Caco-2 (cell line): ENCODE data around the gene ASCC1. TPM values are rescaled to one million over a fixed set of nuclear protein-coding genes. Genes with fewer than 3 reads are reported as not detected.
A peak's percentile ranks its signal among the peaks of the same experiment; 100 is the strongest.
"Not testable (repeated sequence)": the region's sequence is repeated elsewhere in the genome, so short reads cannot be mapped to it uniquely, and the experiment has no call there.

Source experiments
- BruUV-seq: library from RNA; stranded (reverse); fragments of 400-500 nt; replicated peaks from 2 replicates; lab custom pipeline; 2021; lab: Mats Ljungman, UMichigan
- CTCF ChIA-PET: fragments of 300-600 bp; sonication (Branson Sonifier 250); formaldehyde crosslinking; loops from one replicate; lab custom pipeline; 2022; ENCODE audit warnings: antibody characterized with exemption; lab: Charles Lee
- POLR2A ChIA-PET: fragments of 300-600 bp; sonication (Branson Sonifier 250); formaldehyde crosslinking; loops from one replicate; lab custom pipeline; 2022; ENCODE audit warnings: antibody characterized with exemption; lab: Charles Lee
- DNase-seq, 2 experiments: peaks; one replicate each; pipeline versions ENCODE4 v3.0.0 to v3.0.0-alpha.2; 2020 to 2022
- H3K27me3 ChIP-seq: replicated peaks from 2 replicates; pipeline ENCODE4 v1.6.0; 2011; ENCODE audit warnings: low read length; ENCODE audit not compliant: control insufficient read depth, insufficient read depth
- H3K36me3 ChIP-seq: 2 replicates; pipeline ENCODE4 v1.5.1; 2011; ENCODE audit warnings: low read length; ENCODE audit not compliant: control insufficient read depth, insufficient read depth
- H3K4me1 ChIP-seq: fragments of 250-450 bp; sonication (Bioruptor Pico); 2 replicates; pipeline ENCODE4 v1.5.1; 2020; ENCODE audit warnings: mild to moderate bottlenecking
- H3K4me3 ChIP-seq: 2 replicates; pipeline ENCODE4 v1.5.1; 2011; ENCODE audit warnings: low read depth, mild to moderate bottlenecking, control low read depth, low read length
- H3K9me3 ChIP-seq: fragments of 250-450 bp; sonication (Bioruptor Pico); 2 replicates; pipeline ENCODE4 v1.5.1; 2020; ENCODE audit warnings: mild to moderate bottlenecking, moderate library complexity
- H3K27ac Mint-ChIP-seq: one replicate; pipeline ENCODE4 v1.8.0; 2022; ENCODE audit warnings: mixed read lengths; ENCODE audit not compliant: unreplicated experiment
- H3K27me3 Mint-ChIP-seq: one replicate; pipeline ENCODE4 v1.8.0; 2022; ENCODE audit warnings: mixed read lengths; ENCODE audit not compliant: insufficient read depth, unreplicated experiment
- H3K36me3 Mint-ChIP-seq: one replicate; pipeline ENCODE4 v1.8.0; 2022; ENCODE audit warnings: mild to moderate bottlenecking, mixed read lengths; ENCODE audit not compliant: insufficient read depth, unreplicated experiment
- H3K4me1 Mint-ChIP-seq: one replicate; pipeline ENCODE4 v1.8.0; 2022; ENCODE audit warnings: low read depth, mixed read lengths; ENCODE audit not compliant: unreplicated experiment
- H3K4me3 Mint-ChIP-seq: one replicate; pipeline ENCODE4 v1.8.0; 2022; ENCODE audit warnings: mild to moderate bottlenecking, moderate library complexity, mixed read lengths; ENCODE audit not compliant: unreplicated experiment
- H3K9me3 Mint-ChIP-seq: one replicate; pipeline ENCODE4 v1.8.0; 2022; ENCODE audit warnings: mixed read lengths; ENCODE audit not compliant: unreplicated experiment
- CTCF ChIP-seq, 2 experiments: fragments of 200-600 bp in 1 of 2; IDR thresholded peaks; 1 replicate in 1 of 2; 2 replicates in 1 of 2; pipeline versions ENCODE4 v1.5.1 to v1.8.0; 2011 to 2022; ENCODE audit warnings: antibody characterized with exemption in 1 of 2, control low read depth in 1 of 2, inconsistent platforms in 1 of 2, low read depth in 1 of 2, low read length in 1 of 2, mild to moderate bottlenecking in 1 of 2, moderate library complexity in 1 of 2; ENCODE audit not compliant: insufficient read depth in 1 of 2, severe bottlenecking in 1 of 2, unreplicated experiment in 1 of 2
- intact Hi-C: fragments of 100-400 bp; cut with micrococcal nuclease; formaldehyde crosslinking; loops from one replicate; pipeline ENCODE4 v1.10.0; 2022; ENCODE audit not compliant: unreplicated experiment
- total RNA-seq: library from RNA; stranded (reverse); gene quantifications from 2 replicates; pipeline ENCODE4 v1.2.3, GENCODE V29; 2022

Gene ASCC1
- total RNA-seq, 1 experiment from 2014 or later: 73.7 TPM

- peaks cover 5% of the 10 kb centered on the region for H3K36me3 Mint-ChIP-seq
- TF ChIP-seq CTCF (IDR thresholded peaks at IDR 0.05; ENCODE audit: insufficient read depth in 1 of 2, low read depth in 1 of 2, low read length in 1 of 2, severe bottlenecking in 1 of 2, unreplicated experiment in 1 of 2): no peak
- Histone ChIP-seq H3K4me1 (peaks cover 24% of the 10 kb centered on the region), H3K27me3 (no peaks in the 10 kb centered on the region), H3K4me3 (no peak overlapping the region), H3K9me3 (no peaks in the 10 kb centered on the region), H3K36me3 (no peaks in the 10 kb centered on the region)
- no peak overlapping the region for H3K27ac Mint-ChIP-seq
- ChIA-PET CTCF (no interaction called here), POLR2A (no interaction called here)
- intact Hi-C loops: no loop called here
- no peak for DNase-seq
- no peak overlapping the region for H3K4me3 Mint-ChIP-seq
- no peaks in the 10 kb centered on the region for H3K27me3 Mint-ChIP-seq
- peaks cover 35% of the 10 kb centered on the region for H3K4me1 Mint-ChIP-seq
- BruUV-seq: no TSS peak
- H3K9me3 Mint-ChIP-seq: no peaks in the 10 kb centered on the region
These were observed 106.4 kb downstream of the ASCC1 start for GRCh38 chr10:72109636-72110157.

DNA sequence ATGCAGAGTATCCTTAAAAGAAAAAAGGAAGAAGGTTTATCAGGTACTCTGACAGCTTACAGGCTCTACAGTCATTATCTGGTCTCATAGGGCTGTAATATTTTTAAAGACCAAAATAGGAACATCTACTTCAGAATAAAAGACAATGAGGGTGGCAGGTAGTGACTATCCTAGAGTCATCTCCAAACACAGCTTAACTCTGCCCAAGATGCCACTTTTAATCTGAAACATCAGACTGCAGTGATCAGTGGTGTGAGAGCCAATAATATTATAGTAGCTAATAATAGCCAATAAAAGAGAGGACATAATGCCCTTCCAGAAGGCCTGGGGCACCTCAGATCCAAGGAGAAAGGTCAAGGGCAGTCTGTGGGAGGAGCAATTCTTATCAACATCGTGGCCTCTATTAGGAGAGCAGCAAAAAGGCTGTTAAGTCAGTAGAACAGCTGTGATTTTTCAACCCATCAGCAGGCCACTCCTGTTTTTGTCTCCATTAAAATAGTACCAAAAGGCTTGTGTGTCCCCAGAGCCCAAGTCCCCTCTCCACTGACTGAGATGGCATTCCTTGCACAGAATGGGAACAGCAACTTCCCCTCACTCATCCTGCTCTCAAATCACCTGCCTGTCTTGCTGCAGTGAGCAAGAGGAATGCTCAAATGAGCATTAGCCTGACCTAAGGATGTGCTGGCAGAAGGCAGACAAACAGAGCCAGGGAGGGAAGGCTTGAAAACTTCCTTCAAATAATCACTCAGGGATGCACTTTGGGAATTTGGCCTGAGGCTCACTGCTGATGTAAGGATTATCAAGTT, 107.0 kb downstream of the ASCC1 start:
- intact Hi-C loops: no loop called here
- Mint-ChIP-seq H3K9me3 (no peaks in the 10 kb centered on the region), H3K4me1 (peaks cover 40% of the 10 kb centered on the region), H3K27me3 (no peaks in the 10 kb centered on the region), H3K4me3 (no peak overlapping the region), H3K36me3 (peaks cover 5% of the 10 kb centered on the region), H3K27ac (no peak overlapping the region)
- TF ChIP-seq CTCF (IDR thresholded peaks at IDR 0.05; ENCODE audit: insufficient read depth in 1 of 2, low read depth in 1 of 2, low read length in 1 of 2, severe bottlenecking in 1 of 2, unreplicated experiment in 1 of 2): no peak
- BruUV-seq: no TSS peak
- ChIA-PET POLR2A (no interaction called here), CTCF (interaction anchor here (1.2 to 1.3 kb wide), 2 partner anchors 10 to 60 kb away, joined by 3 to 6 read pairs; no protein-coding TSS in a partner anchor)
- no peaks in the 10 kb centered on the region for H3K27me3 ChIP-seq
- peaks cover 24% of the 10 kb centered on the region for H3K4me1 ChIP-seq
- H3K4me3 ChIP-seq: no peak overlapping the region
- H3K9me3 ChIP-seq: no peaks in the 10 kb centered on the region
- DNase-seq: no peak
- no peaks in the 10 kb centered on the region for H3K36me3 ChIP-seq

DNA sequence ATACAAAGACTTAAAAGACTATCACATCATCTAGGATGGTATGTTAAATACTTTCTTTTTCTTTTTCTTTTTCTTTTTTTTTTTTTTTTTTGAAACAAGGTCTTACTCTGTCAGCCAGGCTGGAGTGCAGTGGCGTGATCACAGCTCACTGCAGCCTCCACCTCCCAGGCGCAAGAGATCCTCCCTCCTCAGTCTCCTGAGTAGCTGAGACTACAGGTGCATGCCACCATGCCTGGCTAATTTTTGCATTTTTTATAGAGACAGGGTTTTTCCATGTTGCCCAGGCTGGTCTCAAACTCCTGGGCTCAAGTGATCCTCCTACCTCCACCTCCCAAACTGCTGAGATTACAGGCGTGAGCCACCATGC, 108.1 kb downstream of the ASCC1 start:
- Mint-ChIP-seq H3K27ac (peak overlapping the region; percentile 82), H3K36me3 (peaks cover 13% of the 10 kb centered on the region), H3K4me1 (peaks cover 48% of the 10 kb centered on the region)
- intact Hi-C loops, H3K4me3 ChIP-seq, H3K27me3 Mint-ChIP-seq, H3K9me3 Mint-ChIP-seq, H3K9me3 ChIP-seq, H3K27me3 ChIP-seq, H3K36me3 ChIP-seq, H3K4me3 Mint-ChIP-seq, DNase-seq, BruUV-seq: not testable (repeated sequence)
- H3K4me1 ChIP-seq: peaks cover 33% of the 10 kb centered on the region
- CTCF ChIA-PET: interaction anchor here (1.2 to 1.3 kb wide), 3 partner anchors 9 to 59 kb away, joined by 3 to 6 read pairs (median 4); no protein-coding TSS in a partner anchor
- POLR2A ChIA-PET: interaction anchor here (0.7 kb wide), 1 partner anchor 101 kb away, joined by 12 read pairs; no protein-coding TSS in a partner anchor
